HG03095 (cell line): ENCODE data around the gene SLC23A3.
A peak's percentile ranks its signal among the peaks of the same experiment; 100 is the strongest.
"Not testable (repeated sequence)": the region's sequence is repeated elsewhere in the genome, so short reads cannot be mapped to it uniquely, and the experiment has no call there.

ENCODE experiments used
- ATAC-seq: cut with Tn5 transposase; IDR thresholded peaks from one replicate; pipeline ENCODE4 v1.9.1; 2021; ENCODE audit warnings: moderate library complexity; ENCODE audit not compliant: unreplicated experiment

Gene SLC23A3

DNA sequence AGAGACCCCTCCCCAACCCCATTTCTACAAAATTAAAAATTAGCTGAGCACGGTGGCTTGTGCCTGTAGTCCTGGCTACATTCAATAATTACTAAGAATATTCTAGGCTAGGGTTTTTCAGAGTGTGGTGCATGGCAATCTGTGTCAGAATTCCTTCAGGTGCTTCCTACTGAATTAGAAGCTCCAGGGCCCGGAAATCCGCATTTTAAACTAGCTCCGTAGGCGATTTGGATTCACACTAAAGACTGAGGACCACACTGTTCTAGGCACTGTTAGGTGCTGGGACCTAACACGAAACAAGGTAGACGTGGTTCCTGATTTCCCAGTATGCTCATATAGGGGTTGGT is 36.1 kb upstream of the SLC23A3 start:
- peak; percentile 16 for ATAC-seq

DNA sequence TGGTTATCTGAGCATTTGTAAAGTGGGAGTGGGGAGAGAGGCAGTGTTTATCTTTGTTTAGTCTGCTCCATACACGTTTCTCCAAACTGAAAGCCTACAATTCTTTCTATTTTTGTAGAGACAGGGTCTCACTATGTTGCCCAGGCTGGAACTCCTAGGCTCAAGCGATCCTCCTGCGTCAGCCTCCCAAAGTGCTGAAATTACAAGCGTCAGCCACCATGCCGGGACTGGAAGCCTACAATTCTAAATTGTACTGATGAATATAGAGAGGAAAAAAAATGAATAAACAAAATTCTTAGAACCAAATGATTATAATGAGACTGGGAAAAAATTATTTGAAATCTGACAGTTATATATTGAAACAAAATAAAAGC is 35.3 kb upstream of the SLC23A3 start:
- no peak for ATAC-seq

DNA sequence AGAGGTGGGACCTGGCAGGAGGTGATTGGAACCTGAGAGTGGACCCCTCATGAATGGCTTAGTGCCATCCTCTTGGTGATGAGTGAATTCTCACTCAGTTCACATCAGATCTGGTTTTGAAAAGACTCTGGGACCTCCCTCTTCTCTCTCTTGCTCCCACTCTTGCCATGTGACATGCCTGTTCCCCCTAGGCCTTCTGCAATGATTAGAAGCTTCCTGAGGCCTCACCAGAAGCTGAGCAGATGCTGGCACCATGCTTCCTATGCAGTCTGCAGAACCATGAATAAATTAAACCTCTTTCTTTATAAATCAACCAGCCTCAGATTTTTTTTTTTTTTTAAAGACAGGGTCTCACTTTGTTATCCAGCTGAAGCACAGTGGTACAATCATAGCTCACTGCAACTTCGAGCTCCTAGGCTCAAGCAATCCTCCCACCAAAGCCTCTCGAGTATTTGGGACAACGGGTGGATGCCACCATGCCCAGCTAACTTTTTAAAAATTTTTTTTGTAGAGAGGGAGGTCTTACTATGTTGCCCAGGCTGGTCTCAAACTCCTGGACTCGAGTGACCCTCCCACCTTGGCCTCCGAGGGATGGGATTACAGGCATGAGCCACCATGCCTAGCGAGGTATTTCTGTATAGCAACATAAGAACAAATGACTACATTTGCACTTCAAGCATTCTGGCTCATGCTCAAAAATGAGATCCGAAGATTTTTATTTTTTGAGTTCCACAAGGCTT is 34.8 kb upstream of the SLC23A3 start:
- ATAC-seq = no peak

DNA sequence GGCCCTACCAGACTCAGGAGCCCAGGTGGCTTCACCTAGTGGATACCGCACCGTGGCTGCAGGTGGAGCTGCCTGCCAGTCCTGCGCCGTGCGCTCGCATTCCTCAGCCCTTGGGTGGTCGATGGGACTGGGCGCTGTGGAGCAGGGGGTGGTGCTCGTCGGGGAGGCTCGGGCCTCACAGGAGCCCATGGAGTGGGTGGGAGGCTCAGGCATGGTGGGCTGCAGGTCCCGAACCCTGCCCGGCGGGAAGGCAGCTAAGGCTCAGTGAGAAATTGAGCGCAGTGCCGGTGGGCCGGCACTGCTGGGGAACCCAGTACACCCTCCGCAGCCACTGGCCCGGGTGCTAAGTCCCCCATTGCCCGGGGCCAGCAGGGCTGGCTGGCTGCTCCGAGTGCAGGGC is 31.5 kb upstream of the SLC23A3 start:
- not testable (repeated sequence) for ATAC-seq

DNA sequence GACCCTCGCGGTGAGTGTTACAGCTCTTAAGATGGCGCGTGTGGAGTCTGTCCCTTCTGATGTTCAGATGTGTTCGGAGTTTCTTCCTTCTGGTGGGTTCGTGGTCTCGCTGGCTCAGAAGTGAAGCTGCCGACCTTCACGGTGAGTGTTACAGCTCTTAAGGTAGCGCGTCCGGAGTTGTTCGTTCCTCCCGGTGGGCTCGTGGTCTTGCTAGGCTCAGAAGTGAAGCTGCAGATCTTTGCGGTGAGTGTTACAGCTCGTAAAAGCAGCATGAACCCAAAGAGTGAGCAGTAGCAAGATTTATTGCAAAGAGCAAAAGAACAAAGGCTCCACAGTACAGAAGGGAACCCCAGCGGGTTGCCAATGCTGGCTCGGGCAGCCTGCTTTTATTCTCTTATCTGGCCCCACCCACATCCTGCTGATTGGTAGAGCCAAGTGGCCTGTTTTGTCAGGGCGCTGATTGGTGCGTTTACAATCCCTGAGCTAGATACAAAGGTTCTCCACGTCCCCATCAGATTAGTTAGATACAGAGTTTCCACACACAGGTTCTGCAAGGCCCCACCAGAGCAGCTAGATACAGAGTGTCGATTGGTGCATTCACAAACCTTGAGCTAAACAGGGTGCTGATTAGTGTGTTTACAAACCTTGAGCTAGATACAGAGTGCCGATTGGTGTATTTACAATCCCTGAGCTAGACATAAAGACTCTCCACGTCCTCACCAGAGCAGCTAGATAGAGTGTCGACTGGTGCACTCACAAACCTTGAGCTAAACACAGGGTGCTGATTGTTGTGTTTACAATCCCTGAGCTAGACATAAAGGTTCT is 30.9 kb upstream of the SLC23A3 start:
- not testable (repeated sequence) for ATAC-seq

DNA sequence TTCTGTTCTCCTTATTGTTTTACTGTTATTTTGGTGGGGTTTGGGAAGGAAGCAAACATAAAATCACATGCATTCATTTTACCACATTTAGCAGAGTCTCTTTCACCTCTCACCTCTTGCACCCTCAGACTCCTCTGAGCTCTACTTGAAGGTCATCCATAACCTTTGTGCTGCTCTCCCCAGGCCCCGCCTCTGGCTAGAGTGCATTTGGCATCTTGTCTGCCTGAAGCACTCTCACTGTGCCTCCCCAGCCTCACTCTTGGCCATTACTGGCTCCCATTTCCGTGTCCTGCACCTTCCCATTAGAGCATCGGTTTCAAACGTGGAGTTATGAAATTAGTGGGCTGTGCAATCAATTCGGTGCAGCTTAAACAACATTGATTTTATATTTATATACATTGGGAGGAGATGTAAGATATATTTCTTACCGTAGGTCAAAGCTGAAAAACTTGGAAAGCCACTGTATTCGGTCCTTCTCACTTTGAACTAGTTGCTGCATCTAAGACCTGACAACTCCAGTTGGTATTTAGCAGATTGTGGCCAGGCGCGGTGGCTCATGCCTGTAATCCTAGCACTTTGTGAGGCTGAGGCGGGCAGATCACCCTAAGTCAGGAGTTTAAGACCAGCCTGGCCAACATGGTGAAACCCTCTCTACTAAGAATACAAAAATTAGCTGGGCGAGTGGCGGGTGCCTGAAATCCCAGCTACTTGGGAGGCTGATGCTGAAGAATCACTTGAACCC is 29.8 kb upstream of the SLC23A3 start:
- no peak for ATAC-seq

DNA sequence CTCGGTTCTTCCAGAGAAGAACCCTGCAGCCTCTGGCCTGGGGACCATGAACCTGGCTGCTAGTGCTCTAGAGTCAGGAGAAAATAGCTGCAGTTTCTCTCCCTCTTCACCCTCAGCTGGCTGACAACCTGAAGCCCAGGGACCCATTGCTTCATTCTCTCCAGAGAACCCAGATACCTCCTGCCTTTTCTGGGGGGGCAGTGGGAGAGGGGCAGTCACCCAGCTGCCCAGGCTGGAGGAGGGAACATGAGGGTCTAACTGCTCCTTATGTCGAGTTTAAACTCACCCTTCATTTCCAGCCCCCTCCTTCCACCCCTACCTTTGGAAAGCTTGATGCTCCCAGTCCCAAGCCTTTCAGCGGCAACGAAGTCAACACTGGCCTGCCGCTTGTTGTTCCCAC is 29.1 kb upstream of the SLC23A3 start:
- ATAC-seq = no peak

DNA sequence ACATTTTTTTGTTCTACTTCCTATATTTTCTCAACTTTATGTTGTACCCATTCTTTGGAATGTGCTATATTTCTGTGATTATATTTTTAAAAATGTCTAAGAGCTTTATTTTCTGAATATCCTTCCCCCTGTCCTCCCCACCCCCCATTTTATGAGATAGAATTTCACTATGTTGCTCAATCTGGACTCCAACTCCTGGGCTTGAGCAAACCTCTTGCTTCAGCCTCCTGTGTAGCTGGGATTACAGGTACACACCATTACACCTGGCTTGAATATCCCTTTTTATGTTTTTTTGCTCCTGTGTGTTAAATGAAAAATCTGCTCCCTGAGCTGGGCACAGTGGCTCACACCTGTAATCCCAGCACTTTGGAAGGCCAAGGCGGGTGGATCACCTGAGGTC is 27.6 kb upstream of the SLC23A3 start:
- no peak for ATAC-seq

DNA sequence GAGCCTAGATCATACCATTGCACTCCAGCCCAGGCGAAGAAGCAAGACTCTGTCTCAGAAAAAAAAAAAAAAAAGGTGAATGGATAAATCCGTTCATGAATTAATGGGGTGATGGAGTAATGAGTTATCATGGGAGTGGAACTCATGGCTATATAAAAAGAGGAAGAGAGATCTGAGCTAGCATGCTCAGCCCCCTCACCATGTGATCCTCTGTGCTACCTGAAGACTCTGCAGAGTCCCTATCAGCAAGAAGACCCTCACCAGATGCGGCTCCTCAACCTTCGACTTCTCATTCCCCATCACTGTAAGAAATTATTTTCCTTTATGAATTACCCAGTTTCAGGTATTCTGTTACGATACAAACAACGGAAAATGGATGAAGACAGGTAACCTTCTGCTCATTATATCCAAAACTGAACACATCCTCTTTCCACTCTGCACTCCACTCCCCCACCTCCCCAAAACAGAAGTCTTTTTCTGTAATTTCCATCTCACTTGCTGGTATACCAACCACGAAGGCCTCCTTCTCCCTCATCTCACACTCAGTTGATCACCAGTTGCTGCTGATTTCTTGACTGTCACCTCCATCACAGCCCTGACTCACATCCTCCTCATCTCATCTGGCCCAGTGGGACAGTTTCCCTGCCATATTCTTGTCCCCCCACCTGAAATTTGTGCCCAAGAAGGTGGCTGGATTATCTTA is 17.1 kb upstream of the SLC23A3 start:
- no peak for ATAC-seq

DNA sequence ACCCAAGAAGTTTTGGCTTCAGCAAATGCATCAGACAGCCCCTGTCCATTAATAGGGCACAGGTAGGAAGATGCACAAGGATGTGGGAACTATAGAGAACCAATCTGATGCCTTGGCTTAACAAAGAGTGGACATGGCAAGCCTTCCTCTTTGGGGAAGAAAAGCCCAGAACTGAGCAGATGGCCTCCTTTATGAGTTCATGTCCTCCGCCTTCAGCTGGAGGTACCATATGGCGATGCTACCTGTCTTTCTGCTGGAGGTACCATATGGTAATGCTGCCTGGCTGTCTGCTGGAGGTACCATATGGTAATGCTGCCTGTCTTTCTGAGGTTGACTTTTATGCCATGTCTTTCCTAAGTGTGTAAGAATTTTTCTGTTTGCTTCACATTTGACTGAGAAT is 14.3 kb upstream of the SLC23A3 start:
- ATAC-seq = no peak

DNA sequence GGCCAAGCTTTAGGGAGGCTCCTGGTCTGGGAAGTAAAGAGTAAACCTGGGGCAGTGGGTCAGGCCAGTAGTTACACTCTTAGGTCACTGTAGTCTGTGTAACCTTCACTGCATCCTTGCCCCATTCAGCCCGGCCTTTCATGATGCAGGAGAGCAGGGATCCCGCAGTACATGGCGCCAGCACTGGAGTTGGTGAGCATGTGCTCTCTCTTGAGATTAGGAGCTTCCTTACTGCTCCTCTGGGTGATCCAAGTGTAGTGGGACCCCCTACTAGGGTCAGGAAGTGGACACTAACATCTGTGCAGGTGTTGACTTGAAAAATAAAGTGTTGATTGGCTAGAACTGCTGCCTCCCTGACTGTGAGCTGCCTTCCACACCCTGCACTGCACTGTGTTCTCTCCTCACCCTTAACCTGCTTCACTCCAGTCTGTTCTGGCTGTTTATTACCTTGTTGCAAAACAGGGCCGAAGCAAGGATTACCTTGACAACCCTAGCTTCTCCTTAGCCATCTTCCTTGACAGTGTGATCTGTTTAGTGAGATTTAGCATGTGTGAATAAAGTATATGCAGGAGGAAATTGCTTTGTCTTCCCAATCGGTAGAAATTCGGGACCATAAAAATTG is 13.4 kb upstream of the SLC23A3 start:
- ATAC-seq = no peak

DNA sequence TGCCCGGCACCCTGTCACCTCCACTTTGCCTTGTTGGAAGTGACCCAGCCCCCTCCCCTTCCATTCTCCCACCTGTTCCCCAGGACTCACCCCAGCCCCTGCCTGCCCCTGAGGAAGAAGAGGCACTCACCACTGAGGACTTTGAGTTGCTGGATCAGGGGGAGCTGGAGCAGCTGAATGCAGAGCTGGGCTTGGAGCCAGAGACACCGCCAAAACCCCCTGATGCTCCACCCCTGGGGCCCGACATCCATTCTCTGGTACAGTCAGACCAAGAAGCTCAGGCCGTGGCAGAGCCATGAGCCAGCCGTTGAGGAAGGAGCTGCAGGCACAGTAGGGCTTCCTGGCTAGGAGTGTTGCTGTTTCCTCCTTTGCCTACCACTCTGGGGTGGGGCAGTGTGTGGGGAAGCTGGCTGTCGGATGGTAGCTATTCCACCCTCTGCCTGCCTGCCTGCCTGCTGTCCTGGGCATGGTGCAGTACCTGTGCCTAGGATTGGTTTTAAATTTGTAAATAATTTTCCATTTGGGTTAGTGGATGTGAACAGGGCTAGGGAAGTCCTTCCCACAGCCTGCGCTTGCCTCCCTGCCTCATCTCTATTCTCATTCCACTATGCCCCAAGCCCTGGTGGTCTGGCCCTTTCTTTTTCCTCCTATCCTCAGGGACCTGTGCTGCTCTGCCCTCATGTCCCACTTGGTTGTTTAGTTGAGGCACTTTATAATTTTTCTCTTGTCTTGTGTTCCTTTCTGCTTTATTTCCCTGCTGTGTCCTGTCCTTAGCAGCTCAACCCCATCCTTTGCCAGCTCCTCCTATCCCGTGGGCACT is 12.7 kb upstream of the SLC23A3 start:
- ATAC-seq = no peak

DNA sequence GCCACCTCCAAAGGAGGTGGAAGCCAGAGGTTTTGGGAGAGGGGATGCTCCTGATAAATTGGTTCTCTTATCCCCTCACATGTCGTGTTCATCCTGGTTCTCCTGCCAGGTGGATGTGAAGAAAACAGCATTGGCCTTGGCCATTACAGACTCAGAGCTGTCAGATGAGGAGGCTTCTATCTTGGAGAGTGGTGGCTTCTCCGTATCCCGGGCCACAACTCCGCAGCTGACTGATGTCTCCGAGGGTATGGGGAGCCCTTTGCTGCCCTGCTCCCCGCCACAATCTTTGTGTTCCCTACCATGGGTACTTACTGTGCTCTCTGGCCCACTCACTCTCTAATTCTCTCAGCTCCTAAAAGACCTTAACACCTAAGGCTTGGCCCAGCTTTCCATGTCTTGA is 11.7 kb upstream of the SLC23A3 start:
- no peak for ATAC-seq

DNA sequence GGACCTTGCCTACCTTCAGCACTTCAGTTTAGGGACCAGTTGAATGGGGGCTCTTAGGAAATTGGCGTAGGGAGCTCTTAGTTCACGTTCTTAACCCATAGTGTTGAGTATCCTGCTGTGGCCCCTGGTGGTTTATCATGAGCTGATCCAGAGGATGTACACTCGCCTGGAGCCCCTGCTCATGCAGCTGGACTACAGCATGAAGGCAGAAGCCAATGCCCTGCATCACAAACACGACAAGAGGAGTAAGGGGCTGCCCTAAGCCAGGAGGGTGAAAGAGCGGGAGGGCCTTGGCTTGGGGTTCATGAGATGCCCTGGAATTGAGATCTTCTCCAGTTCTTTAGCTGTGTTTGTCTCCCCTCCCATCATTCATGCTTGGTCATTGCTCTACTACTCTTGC is 11.1 kb upstream of the SLC23A3 start:
- no peak for ATAC-seq

DNA sequence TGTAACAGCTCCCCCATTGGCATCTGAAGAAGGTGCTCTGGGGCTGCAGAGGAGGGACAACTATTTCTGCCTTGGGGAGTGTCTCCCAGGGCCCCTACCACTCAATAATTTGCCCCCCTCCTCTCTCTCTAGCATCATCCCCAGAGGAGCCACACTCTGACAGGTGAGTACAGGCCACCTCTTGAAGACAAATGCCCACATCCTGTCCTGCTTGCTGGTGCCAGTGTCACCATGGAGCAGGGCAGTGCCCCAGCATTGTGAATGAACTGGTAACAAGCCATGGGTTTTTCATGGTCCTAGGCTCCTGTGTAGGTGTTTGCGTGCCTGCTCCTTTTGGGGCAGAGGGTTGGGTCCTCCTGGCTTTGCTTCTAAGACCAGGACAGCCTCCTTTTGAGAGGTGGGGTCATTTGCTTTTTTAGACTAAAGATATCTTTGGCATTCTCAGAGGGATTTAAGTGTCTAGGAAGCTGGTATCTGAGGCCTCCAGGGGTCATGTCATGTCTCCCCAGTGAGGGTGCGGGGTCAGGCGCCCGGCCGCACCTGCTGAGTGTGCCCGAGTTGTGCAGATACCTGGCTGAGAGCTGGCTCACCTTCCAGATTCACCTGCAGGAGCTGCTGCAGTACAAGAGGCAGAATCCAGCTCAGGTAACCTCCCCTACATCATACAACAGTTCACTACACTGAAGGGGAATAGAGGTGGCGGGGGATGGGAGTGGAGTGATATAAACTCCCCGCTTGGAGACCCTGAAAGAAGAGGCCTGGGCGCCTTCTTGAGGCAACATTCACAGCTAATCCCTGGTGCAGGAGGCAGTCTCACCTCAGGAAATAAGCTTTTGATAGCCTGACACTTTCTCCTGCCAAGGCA is 10.0 kb upstream of the SLC23A3 start:
- ATAC-seq = no peak

DNA sequence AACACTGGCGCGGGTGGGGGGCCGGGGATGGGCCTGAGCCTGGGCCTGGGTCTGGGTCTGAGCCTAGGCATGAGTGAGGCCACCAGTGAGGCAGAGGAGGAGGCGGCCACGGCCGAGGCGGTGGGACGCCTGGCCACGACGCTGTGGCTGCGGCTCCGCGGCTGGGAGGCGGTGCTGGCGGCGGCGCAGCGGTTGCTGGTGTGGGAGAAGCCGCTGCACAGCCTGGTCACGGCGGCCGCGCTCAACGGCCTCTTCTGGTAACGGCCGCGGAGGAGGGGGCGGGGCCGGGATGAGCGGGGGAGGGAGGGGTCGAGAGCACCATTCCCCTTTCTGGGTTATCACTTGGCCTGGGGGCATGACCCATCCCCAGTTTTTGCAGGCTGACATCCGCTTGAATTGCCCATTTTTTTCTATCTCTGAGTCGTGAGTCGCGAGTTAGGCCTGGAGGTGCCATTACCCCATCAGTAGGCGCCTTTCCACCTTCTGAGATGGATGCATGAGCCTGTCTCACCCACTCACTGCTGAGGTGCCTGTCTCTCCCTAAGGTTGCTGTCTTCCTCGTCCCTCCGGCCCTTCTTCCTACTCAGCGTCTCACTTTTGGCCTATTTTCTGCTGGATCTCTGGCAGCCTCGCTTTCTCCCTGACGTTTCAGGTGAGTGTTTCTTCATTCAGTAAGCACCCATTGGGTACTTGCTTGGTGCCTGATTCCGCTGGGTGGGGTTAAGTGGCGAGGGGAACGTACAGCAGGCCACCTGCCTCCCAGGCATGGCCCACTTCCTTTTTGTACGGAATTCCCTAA is 8.7 kb upstream of the SLC23A3 start:
- peak; percentile 17 for ATAC-seq

DNA sequence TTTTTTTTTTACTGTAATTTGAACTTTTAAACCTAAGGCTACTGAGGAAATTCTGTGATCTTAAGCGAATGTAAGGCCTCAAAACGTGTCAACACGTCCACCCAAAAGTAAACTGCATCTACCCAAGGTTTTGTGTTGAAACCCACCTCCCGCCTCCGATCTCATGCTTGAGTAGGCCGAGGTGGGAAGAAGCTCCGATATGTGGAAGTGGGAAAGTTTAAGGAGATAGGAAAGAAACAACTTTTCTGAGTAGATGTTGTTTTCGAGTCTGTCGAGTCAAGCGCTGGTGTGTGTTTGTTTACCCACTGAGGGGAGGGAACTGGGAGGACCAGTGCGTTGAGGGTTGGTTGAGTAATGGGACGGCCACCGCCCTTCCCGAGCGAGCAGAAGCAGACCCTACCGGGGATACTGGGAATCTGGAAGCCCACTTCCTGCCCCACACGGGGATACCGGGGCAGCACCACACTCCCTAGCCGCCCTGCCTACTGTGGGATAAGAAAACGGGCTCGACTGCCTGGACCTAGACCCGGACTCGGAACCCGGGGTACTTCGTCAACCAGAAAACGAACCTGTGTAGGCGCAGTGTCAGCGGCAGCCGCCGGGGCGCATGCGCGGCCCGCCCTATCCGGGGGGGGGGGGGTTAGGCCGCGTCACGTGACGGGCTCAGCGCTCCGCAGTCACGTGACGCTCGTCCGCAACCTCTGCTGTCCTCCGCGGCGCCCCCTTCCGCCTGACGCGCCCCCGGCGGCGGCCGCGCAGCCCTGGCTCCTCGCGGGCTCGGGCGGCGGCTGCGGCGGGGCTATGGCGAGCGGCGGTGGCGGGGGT is 7.9 kb upstream of the SLC23A3 start, which contains the start of gene RETREG2:
Gene RETREG2 (plus strand): TSS at position 724 of the 825 bp plus-strand sequence. CDS start 78 bp downstream, at position 802.
- peak; percentile 37 for ATAC-seq
